GM21515 (cell line): ENCODE results near the gene TTLL12.
A peak's percentile ranks its signal among the peaks of the same experiment; 100 is the strongest.

Source experiments
- ATAC-seq: cut with Tn5 transposase; IDR thresholded peaks from one replicate; pipeline ENCODE4 v1.9.1; 2021; ENCODE audit not compliant: unreplicated experiment

TTLL12 gene

GRCh38 chr22:43186272-43187170 lies at the start of gene TTLL12:
TSS of gene TTLL12 (minus strand) at chr22:43187134. CDS start at chr22:43187069, 65 bp downstream.
- peak; percentile 50 for ATAC-seq

DNA sequence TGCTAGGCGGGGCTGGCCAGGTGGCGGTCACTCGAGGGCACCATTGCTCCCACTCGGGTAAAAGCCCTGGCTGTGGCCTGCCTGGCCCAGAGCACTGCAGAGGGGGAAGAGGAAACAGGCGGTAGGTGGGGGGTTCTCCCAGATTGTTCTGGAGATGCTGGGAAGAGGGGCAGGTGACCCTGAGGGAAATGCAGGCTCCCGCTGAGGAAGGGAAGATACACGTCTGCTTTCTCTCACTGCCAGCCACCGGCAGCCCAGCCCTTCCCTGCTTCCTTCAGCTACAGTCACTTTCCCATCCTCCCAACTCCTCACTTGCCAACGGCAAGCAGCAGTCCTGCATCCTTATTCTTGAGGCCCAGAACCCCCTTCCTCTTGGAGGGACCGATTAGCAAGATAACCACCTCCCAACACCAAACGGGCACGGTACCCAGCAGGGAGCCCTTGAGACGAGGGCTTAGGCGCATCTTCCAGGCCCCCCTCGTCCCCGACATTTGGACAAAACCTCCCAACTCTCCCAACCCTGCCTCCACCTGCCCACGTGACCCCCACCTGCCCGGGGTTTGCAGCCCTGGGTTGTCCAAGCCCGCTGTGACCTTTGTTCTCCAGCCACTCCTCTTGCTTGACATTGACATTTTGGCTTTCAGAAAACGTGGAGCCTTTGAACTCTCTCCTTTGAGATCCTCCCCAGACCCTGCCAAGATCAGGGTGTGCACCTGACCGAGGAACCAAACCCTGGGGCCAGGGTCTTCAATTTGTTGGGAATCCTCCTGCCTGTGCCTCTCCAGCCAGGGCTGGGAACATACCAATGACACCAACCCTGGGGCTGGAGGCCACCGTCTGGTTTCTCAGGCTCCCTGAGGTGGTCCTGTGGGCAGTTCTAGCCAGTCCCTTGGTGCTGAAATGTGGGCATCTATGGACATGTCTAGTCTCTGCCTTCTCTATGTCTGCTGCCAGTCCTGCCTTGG lies 48.8 kb upstream of the TTLL12 start:
- no peak for ATAC-seq

DNA sequence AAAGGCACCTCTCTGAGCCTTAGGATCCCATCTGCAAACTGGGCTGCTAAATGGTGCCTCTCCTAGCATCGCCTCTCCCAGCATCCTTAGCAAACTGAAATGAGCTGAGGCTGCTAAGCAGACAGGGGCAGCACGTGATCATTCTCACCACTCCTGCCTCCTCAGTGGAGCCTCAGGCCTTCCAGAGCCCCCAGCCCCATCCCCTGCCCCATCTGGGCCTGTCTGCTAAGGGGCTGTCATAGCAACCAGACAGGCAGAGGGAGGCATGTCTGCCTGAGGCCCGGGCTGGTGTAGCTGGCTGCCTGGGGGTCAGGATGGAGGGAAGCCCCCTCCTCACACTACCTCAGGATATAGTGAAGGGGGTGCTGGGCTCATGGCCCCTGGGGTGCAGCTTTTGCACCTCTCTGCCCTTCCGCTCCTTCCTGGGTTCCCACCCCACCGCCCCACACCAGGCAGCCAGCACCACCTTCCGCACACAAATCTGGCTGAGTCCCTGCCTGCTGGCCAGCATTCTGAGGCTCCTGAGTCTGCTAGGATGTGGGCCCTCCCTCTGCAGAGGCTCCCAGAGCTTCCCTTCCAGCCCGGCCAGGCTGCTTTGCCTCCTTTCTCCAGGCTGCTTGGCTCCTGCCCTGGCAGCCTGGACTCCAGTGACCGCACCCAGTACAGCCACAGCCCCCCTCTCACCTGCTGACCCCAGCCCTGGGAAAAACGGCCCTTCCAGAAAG lies 47.5 kb upstream of the TTLL12 start:
- no peak for ATAC-seq

- no peak for ATAC-seq
Measured at GRCh38 chr22:43233529-43233928, 46.6 kb upstream of the TTLL12 start.

GRCh38 chr22:43232445-43232844 lies 45.5 kb upstream of the TTLL12 start:
- no peak for ATAC-seq

- ATAC-seq: no peak
Measured at GRCh38 chr22:43231724-43232034, 44.7 kb upstream of the TTLL12 start.

GRCh38 chr22:43230971-43231723 lies 44.2 kb upstream of the TTLL12 start:
- no peak for ATAC-seq

DNA sequence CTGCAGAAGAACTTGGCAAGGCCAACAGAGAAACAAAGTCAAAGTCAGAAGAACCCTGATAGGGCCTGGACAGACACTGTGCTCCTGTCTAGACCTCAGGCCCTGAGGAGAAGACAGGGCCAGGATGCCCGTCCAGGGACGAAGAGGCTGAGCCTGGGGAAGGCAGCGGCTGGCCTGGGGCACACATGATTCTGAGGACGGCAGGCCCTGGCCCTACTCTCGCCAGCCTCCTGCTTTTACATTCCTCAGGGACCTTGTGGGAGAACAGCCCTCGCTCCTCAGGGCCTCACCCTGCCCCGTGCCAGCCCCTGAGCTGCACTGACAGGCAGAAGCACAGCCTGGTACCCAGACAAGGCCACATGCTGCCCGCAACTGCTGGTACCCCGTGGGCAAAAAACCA lies 43.6 kb upstream of the TTLL12 start:
- ATAC-seq: no peak

- no peak for ATAC-seq
Measured at GRCh38 chr22:43228863-43229262, 41.9 kb upstream of the TTLL12 start.

DNA sequence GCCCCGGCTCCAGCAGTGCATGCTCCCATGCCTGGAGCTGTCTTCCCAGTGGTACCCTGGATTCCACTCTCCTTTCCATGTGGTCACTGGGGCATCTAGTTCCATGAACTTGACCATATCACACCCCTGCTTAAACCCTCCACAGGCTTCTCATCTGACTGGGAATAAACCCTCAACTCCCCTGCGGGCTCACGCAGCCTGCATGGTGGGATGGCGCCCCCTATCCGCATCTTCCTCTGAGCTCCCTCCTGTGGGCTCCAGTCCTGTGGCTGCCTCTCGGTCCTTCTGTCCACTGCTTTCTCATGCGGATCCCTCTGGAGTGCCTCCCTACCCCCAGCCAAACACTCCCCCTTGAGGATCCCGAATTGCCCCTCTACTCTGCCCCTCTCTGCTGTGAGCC lies 41.4 kb upstream of the TTLL12 start:
- ATAC-seq: no peak

DNA sequence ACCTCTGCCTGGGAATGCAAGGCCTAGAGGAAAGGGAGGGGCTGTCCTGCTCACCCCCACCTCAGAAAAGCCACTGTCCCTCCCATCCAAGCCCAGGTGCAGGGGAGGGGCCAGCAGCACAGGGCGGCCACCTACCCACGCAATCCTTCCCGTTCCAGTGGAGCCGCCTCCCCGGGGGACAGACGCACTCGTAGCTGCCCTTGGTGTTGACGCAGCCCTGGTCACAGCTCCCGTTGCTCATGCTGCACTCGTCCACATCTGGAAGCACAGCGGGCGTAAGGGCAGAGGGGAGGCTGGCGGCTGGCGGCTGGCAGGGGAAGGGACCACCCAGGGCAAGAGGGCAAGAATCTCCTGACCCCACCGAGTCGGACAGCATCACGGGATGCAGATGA lies 40.3 kb upstream of the TTLL12 start:
- no peak for ATAC-seq

DNA sequence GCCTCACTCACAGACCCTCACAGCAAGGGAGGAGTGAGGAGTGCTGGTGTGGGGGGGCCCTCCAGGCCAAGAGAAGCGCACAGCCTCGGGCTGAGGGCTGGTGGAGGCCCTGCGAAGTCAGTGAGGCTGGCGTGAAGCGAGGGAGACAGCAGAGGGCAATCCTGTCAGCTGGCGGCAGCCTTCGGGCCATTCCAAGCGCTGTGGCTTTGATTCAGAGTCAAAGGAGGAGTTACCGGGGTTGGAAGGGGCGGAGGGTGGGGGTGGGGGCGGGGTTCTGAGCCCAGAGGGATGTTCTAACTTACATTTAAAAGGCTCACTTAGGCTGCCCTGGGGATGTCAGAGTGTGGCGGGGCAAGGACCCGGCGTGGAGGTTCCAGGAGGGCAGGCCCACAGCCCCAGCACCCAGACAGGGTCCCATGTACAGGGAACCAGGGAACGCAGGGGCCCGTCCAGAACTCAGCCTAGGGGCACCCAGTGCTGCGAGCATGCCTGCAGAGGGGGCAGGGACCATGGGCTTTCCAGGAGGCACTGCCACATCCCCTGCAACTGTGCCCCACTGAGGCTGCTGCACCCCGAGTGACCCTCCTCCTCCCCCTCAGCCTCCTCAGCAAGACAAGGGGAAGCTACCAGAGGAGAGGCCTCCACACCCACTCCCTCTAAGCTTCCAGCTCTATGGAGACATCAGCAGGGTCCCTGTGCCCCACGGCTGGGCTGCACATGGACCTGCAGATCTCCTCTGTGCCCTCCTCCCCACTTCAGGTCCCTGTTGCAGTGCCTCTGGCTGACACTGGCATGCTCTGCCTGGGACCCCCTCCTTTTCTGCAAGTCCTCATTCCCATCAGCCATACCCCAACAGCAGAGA lies 39.7 kb upstream of the TTLL12 start:
- no peak for ATAC-seq

DNA sequence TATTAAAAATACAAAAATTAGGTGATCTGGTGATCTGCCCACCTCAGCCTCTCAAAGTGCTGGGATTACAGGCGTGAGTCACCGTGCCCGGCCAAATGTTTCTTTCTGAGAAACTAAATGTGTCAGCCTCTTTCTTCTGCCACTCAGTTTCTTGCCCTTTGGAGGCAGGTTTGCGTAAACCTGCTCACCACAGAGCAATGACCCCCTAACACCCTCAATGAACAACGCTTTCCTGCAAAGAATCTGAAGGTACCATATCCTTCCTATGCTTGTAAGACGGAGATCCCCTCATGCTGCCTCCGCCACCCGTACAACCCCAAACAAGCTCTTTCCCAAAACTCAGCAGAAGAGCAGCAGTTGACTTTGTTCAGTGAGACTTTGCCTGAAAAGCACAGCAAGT lies 38.7 kb upstream of the TTLL12 start:
- no peak for ATAC-seq

GRCh38 chr22:43222987-43223386 lies 36.1 kb upstream of the TTLL12 start:
- ATAC-seq: no peak

DNA sequence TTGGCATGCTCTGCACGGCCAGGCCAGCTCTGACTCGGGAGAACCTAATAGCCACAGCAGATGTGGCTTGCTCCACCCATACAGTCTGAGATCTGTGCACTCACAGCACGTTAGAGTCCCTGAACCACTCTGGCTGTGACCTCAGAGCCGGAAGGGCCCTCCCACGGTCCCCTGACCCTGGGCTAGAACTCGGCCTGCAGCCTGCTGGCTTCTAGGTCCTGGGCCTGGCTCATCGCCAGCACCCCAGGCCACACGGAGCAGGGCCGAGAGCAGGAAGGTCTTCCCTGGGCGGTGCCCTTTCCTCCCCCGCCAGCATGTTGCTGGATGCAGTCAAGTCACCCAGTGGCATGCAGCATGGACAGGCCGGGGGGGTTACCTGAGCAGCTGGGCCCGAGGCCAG lies 35.3 kb upstream of the TTLL12 start:
- no peak for ATAC-seq

DNA sequence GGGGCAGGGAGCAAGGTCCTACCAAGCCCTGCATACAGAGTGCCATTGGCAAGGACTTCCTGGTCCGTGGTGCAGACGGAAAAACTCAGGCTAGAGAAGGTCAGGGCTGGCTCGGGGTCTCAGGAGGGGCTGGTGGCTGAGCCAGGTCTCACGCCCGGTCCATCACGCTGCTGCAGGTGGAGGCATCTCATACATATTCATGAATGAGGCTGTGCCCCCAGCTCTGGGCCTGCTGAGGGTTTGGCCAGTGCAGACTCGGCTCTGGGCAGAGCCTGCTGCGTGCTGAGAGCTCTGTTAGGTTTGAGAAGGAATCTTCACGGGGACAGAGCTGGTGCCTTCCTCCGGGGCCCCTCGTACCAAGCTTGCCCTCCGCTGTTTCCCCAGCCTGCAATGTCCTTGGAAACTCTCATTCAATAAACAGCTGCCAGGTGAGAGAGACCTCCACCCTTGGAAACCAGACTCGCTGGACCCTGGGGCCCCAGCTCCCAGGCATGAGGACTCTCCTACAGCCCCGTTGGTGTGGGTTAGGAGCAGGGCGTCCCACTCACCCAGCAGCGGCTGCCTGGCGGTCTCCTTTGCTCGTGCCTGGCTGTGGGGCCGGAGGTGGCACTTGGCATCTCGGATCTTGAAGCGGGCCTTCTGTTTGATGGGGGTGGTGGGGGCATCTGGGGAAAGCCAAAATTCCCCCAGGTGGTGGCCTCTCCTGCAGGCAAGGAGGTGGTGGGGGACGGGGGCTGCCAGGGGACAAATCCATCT lies 33.9 kb upstream of the TTLL12 start:
- no peak for ATAC-seq

DNA sequence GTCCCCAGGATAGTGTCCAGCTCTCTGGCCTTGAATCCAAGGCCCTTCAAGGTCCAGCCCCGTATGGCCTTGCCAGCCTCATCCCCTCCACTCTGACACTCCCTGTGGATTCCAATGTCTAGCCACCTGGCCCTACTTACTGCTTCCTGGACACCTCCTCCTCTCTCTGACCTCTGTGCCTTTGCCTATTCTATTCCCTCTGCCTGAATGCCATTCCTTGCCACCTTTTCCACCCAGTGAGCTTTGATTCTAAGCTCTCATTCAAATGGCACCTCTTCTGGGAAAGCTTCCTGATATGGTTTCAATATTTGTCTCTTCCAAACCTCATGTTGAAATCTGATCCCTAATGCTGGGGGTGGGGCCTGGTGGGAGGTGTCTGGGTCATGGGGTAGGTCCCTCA lies 31.9 kb upstream of the TTLL12 start:
- ATAC-seq: no peak

DNA sequence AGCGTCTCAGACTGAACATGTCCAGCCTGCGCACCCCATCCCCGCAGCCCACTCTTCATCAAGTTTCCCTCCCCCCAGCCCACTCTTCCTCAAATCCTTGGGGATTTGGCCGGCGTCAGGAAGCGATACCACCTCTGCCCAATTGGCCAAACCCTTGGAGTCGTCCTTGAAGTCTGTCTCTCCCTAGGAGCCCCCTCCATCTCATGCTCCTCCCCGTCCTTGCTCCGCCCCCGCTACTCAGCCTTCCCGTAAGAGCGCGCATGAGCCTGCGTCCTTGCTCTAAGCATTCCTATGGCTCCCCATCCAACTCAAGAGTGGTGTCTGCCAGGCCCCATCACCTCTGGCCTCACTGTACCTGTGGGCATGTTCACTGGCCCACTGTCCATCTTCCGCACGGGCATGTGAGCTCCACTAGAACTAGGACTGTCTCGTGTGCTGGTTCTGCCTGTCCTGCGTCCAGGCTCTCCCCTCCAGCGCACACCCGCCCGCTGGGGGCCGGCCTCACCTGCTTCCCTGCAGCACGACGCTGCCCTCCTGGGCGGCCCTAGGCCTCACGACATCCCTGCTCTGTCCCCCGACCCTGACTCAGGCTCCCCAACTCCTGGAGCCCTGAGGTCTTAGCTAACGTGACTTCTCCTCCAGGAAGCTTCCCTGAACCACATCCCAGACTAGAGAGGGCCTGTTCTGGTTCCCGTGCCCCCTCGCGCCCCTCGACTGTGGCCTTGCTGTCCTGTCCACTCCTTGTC lies 30.5 kb upstream of the TTLL12 start:
- ATAC-seq: no peak
